HG03469 (cell line): ENCODE data around the gene PDPK1.
"Not testable (repeated sequence)": the region's sequence is repeated elsewhere in the genome, so short reads cannot be mapped to it uniquely, and the experiment has no call there.

Experiments used
- ATAC-seq: cut with Tn5 transposase; IDR thresholded peaks from one replicate; pipeline ENCODE4 v1.9.1; 2021; ENCODE audit warnings: mild to moderate bottlenecking, moderate library complexity, moderate number of reproducible peaks; ENCODE audit not compliant: unreplicated experiment

PDPK1 gene

GRCh38 chr16:2585651-2586081 lies 47.8 kb downstream of the PDPK1 start:
- ATAC-seq, result no peak

- ATAC-seq, result no peak
Observed at GRCh38 chr16:2586241-2586640, 48.4 kb downstream of the PDPK1 start.

GRCh38 chr16:2586901-2587480 lies 49.2 kb downstream of the PDPK1 start:
- no peak for ATAC-seq

GRCh38 chr16:2587891-2588565 lies 50.2 kb downstream of the PDPK1 start:
- ATAC-seq, result no peak

- ATAC-seq, result no peak
Observed at GRCh38 chr16:2591476-2592240, 53.8 kb downstream of the PDPK1 start.

- no peak for ATAC-seq
Observed at GRCh38 chr16:2592786-2593185, 55.0 kb downstream of the PDPK1 start.

- no peak for ATAC-seq
Observed at GRCh38 chr16:2595393-2596205, 57.8 kb downstream of the PDPK1 start.

GRCh38 chr16:2596747-2597559 lies 59.1 kb downstream of the PDPK1 start:
- ATAC-seq, result no peak

- ATAC-seq, result no peak
Observed at GRCh38 chr16:2597560-2597902, 59.7 kb downstream of the PDPK1 start.

GRCh38 chr16:2598133-2598641 lies 60.4 kb downstream of the PDPK1 start:
- ATAC-seq, result no peak

- ATAC-seq, result no peak
Observed at GRCh38 chr16:2598723-2599122, 60.9 kb downstream of the PDPK1 start.

- ATAC-seq, result not testable (repeated sequence)
Observed at GRCh38 chr16:2599165-2599564, 61.3 kb downstream of the PDPK1 start.

GRCh38 chr16:2599785-2600184 lies 62.0 kb downstream of the PDPK1 start:
- not testable (repeated sequence) for ATAC-seq

GRCh38 chr16:2601301-2602025 lies 63.6 kb downstream of the PDPK1 start:
- ATAC-seq, result not testable (repeated sequence)

GRCh38 chr16:2602175-2602574 lies 64.4 kb downstream of the PDPK1 start:
- not testable (repeated sequence) for ATAC-seq

- ATAC-seq, result no peak
Observed at GRCh38 chr16:2603165-2604015, 65.6 kb downstream of the PDPK1 start.

- ATAC-seq, result not testable (repeated sequence)
Observed at GRCh38 chr16:2604016-2604369, 66.2 kb downstream of the PDPK1 start.

- ATAC-seq, result not testable (repeated sequence)
Observed at GRCh38 chr16:2606820-2607219, 69.0 kb downstream of the PDPK1 start.

- ATAC-seq, result not testable (repeated sequence)
Observed at GRCh38 chr16:2609345-2609744, 71.5 kb downstream of the PDPK1 start.
